Measurements from ENCODE around the gene TRIM28. TPM values are rescaled to one million over a fixed set of nuclear protein-coding genes. Genes with fewer than 3 reads are reported as not detected.

The TRIM28 gene
- total RNA-seq, 1 donor from 2014 or later: 679 TPM

DNA sequence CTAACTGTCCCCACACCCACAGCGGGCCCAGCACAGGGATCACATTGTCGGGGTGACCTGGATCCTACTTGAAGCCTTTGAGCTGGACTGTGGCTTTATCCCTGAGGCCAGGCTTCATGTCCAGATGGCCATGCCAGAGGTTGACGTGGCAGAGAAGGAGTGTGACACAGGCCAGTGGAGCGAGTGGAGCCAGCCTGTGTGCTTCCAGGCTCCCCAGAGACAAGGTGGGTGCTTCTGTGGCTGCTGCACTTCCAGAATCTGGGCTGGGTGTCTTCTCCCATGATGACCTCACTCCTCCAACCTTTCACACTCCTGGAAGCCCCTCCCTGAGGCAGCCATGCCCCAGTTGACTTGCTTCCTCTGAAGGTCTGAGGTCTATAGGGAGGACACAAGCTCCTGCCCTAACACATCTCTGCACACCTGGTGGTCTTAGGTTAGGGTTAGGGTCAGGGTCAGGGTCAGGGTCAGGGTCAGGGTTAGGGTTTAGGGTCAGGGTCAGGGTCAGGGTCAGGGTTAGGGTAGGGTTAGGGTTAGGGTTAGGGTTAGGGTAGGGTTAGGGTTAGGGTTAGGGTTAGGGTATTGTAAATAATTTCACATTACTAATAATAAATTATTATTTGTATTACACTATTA, 42.4 kb downstream of the TRIM28 start:
- no peak for DNase-seq (ENCODE audit: extremely low spot score, unreplicated experiment)
- no peak overlapping the region for H3K4me3 Mint-ChIP-seq

More for the DNA sequence above, 42.4 kb downstream of the TRIM28 start:
- no peaks in the 10 kb centered on the region for H3K9me3 Mint-ChIP-seq
- TF ChIP-seq, protein P1, sequence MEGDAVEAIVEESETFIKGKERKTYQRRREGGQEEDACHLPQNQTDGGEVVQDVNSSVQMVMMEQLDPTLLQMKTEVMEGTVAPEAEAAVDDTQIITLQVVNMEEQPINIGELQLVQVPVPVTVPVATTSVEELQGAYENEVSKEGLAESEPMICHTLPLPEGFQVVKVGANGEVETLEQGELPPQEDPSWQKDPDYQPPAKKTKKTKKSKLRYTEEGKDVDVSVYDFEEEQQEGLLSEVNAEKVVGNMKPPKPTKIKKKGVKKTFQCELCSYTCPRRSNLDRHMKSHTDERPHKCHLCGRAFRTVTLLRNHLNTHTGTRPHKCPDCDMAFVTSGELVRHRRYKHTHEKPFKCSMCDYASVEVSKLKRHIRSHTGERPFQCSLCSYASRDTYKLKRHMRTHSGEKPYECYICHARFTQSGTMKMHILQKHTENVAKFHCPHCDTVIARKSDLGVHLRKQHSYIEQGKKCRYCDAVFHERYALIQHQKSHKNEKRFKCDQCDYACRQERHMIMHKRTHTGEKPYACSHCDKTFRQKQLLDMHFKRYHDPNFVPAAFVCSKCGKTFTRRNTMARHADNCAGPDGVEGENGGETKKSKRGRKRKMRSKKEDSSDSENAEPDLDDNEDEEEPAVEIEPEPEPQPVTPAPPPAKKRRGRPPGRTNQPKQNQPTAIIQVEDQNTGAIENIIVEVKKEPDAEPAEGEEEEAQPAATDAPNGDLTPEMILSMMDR (conservative IDR thresholded peaks at IDR 0.05): no peak
- H3K36me3 Mint-ChIP-seq: peaks cover 2% of the 10 kb centered on the region
- H3K4me1 Mint-ChIP-seq (ENCODE audit: unreplicated experiment): no peaks in the 10 kb centered on the region
- no peak overlapping the region for H3K27ac Mint-ChIP-seq
- H3K27me3 Mint-ChIP-seq: no peaks in the 10 kb centered on the region

Small RNAs within 50 kb of the gene (microRNA-seq; reads per million reads assigned to microRNA genes)
- gene MIR6807: 2.5 reads per million

Other genes starting within 250 kb of the TRIM28 start
- 35.2 and 36.8 TPM in 2 replicates for gene ERVK3-1, start 238.7 kb upstream of the TRIM28 start, total RNA-seq (ENCODE audit: low replicate concordance)
- 4.2 and 5.4 TPM in 2 replicates for gene ZSCAN22, start 217.1 kb upstream of the TRIM28 start, total RNA-seq (ENCODE audit: low replicate concordance)
- gene A1BG, start 190.6 kb upstream of the TRIM28 start, total RNA-seq (ENCODE audit: low replicate concordance): 5.1 and 11.7 TPM in 2 replicates
- 4.1 and 8.1 TPM in 2 replicates for gene ZNF497, start 181.3 kb upstream of the TRIM28 start, total RNA-seq (ENCODE audit: low replicate concordance)
- 2.8 and 3.8 TPM in 2 replicates for gene ZNF837, start 163.0 kb upstream of the TRIM28 start, total RNA-seq (ENCODE audit: low replicate concordance)
- gene RPS5, start 156.8 kb upstream of the TRIM28 start, total RNA-seq (ENCODE audit: low replicate concordance): 1,320 and 1,324 TPM in 2 replicates
- gene RNF225, start 148.4 kb upstream of the TRIM28 start, total RNA-seq (ENCODE audit: low replicate concordance): 1.0 and 4.0 TPM in 2 replicates
- 10.1 and 18.2 TPM in 2 replicates for gene ZNF584, start 135.4 kb upstream of the TRIM28 start, total RNA-seq (ENCODE audit: low replicate concordance)
- 2.5 and 6.0 TPM in 2 replicates for gene ZNF132, start 103.9 kb upstream of the TRIM28 start, total RNA-seq (ENCODE audit: low replicate concordance)
- gene ZNF324B, start 92.4 kb upstream of the TRIM28 start, total RNA-seq (ENCODE audit: low replicate concordance): 9.3 and 12.7 TPM in 2 replicates
- 11.5 and 15.0 TPM in 2 replicates for gene ZNF324, start 77.0 kb upstream of the TRIM28 start, total RNA-seq (ENCODE audit: low replicate concordance)
- 13.0 and 17.4 TPM in 2 replicates for gene ZNF446, start 67.7 kb upstream of the TRIM28 start, total RNA-seq (ENCODE audit: low replicate concordance)
- gene SLC27A5, start 32.1 kb upstream of the TRIM28 start, total RNA-seq (ENCODE audit: low replicate concordance): 5.7 and 9.3 TPM in 2 replicates
- 18.6 and 20.2 TPM in 2 replicates for gene ZBTB45, start 24.3 kb upstream of the TRIM28 start, total RNA-seq (ENCODE audit: low replicate concordance)
- 86.5 and 97.7 TPM in 2 replicates for gene CHMP2A, start 11.0 kb downstream of the TRIM28 start, total RNA-seq (ENCODE audit: low replicate concordance)
- gene UBE2M, start 14.5 kb downstream of the TRIM28 start, total RNA-seq (ENCODE audit: low replicate concordance): 78.0 and 81.9 TPM in 2 replicates
- gene MZF1, start 29.3 kb downstream of the TRIM28 start, total RNA-seq (ENCODE audit: low replicate concordance): 22.9 and 30.0 TPM in 2 replicates